Stimulated activated CD4-positive, alpha-beta T cell treated with anti-CD3 and anti-CD28 coated beads, Interleukin-12 subunit alpha, Interleukin-12 subunit beta, amount 100 ng/mL, for 48 hours (primary cell): ENCODE measurements around the gene B3GLCT.
A peak's percentile ranks its signal among the peaks of the same experiment; 100 is the strongest.
"Not testable (repeated sequence)": the region's sequence is repeated elsewhere in the genome, so short reads cannot be mapped to it uniquely, and the experiment has no call there.

Source experiments
- DNase-seq, 3 donors: peaks; one replicate each; pipeline ENCODE4 v3.0.0-alpha.2; 2020; ENCODE audit warnings: low read depth in 2 of 3, low spot score in 1 of 3

Gene B3GLCT

GRCh38 chr13:31199849-31200636, at the start of gene B3GLCT:
Gene B3GLCT, plus strand, starts transcription at chr13:31199975. Its CDS starts 110 bp downstream, at chr13:31200085.
- peak; percentile 46 to 70 (median 60) for DNase-seq

- DNase-seq, result no peak
Observed at GRCh38 chr13:31150315-31150985, 49.3 kb upstream of the B3GLCT start.

GRCh38 chr13:31151837-31152236, 47.9 kb upstream of the B3GLCT start:
- DNase-seq, result no peak

- DNase-seq, result no peak
Observed at GRCh38 chr13:31154939-31155338, 44.8 kb upstream of the B3GLCT start.

- no peak for DNase-seq
Observed at GRCh38 chr13:31159306-31159705, 40.5 kb upstream of the B3GLCT start.

GRCh38 chr13:31160857-31161556, 38.8 kb upstream of the B3GLCT start:
- DNase-seq, result peak; percentile 38 to 57 (median 47)

GRCh38 chr13:31161557-31162150, 38.1 kb upstream of the B3GLCT start, which contains the start of gene HSPH1:
Gene HSPH1, minus strand, starts transcription at chr13:31161904. Its CDS starts 322 bp downstream, at chr13:31161582.
- DNase-seq, result peak; percentile 95 to 99 (median 98)

GRCh38 chr13:31162151-31163008, 37.4 kb upstream of the B3GLCT start:
- peak; percentile 88 to 92 (median 90) for DNase-seq

GRCh38 chr13:31166591-31166990, 33.2 kb upstream of the B3GLCT start:
- DNase-seq, result no peak

GRCh38 chr13:31167490-31167889, 32.3 kb upstream of the B3GLCT start:
- DNase-seq, result no peak

- no peak for DNase-seq
Observed at GRCh38 chr13:31168166-31168565, 31.6 kb upstream of the B3GLCT start.

GRCh38 chr13:31168736-31169135, 31.0 kb upstream of the B3GLCT start:
- no peak for DNase-seq

- no peak for DNase-seq
Observed at GRCh38 chr13:31172001-31172400, 27.8 kb upstream of the B3GLCT start.

GRCh38 chr13:31172535-31172934, 27.2 kb upstream of the B3GLCT start:
- no peak for DNase-seq

GRCh38 chr13:31174018-31174417, 25.8 kb upstream of the B3GLCT start:
- DNase-seq, result no peak

GRCh38 chr13:31175847-31176532, 23.8 kb upstream of the B3GLCT start:
- no peak for DNase-seq

GRCh38 chr13:31177813-31178495, 21.8 kb upstream of the B3GLCT start:
- DNase-seq, result not testable (repeated sequence)

- DNase-seq, result no peak
Observed at GRCh38 chr13:31179241-31179640, 20.5 kb upstream of the B3GLCT start.

- DNase-seq, result no peak
Observed at GRCh38 chr13:31179754-31180153, 20.0 kb upstream of the B3GLCT start.
